GM21528 (cell line): Measurements from ENCODE around the gene DENND10.
"Not testable (repeated sequence)": the region's sequence is repeated elsewhere in the genome, so short reads cannot be mapped to it uniquely, and the experiment has no call there.

Experiments
- ATAC-seq: cut with Tn5 transposase; IDR thresholded peaks from one replicate; pipeline ENCODE4 v1.9.1; 2021; ENCODE audit warnings: mild to moderate bottlenecking, moderate library complexity; ENCODE audit not compliant: unreplicated experiment, low FRiP score

Gene DENND10

GRCh38 chr10:119129721-119130120, 25.8 kb downstream of the DENND10 start:
- ATAC-seq: no peak

- ATAC-seq: no peak
These were observed 27.8 kb downstream of the DENND10 start for GRCh38 chr10:119131512-119132240.

- no peak for ATAC-seq
These were observed 28.8 kb downstream of the DENND10 start for GRCh38 chr10:119132521-119133345.

- ATAC-seq: no peak
These were observed 30.0 kb downstream of the DENND10 start for GRCh38 chr10:119133949-119134348.

- no peak for ATAC-seq
These were observed 31.6 kb downstream of the DENND10 start for GRCh38 chr10:119135513-119135881.

- no peak for ATAC-seq
These were observed 32.2 kb downstream of the DENND10 start for GRCh38 chr10:119136084-119136483.

GRCh38 chr10:119137878-119138277, 34.0 kb downstream of the DENND10 start:
- ATAC-seq: not testable (repeated sequence)

- no peak for ATAC-seq
These were observed 34.7 kb downstream of the DENND10 start for GRCh38 chr10:119138346-119139306.

- ATAC-seq: no peak
These were observed 35.7 kb downstream of the DENND10 start for GRCh38 chr10:119139464-119140067.

- ATAC-seq: no peak
These were observed 36.8 kb downstream of the DENND10 start for GRCh38 chr10:119140603-119141245.

GRCh38 chr10:119143657-119144056, 39.7 kb downstream of the DENND10 start:
- no peak for ATAC-seq

- no peak for ATAC-seq
These were observed 45.2 kb downstream of the DENND10 start for GRCh38 chr10:119149157-119149556.

GRCh38 chr10:119149729-119150128, 45.8 kb downstream of the DENND10 start:
- ATAC-seq: no peak

GRCh38 chr10:119151601-119152000, 47.7 kb downstream of the DENND10 start:
- ATAC-seq: not testable (repeated sequence)

GRCh38 chr10:119153041-119153440, 49.1 kb downstream of the DENND10 start:
- no peak for ATAC-seq

GRCh38 chr10:119153661-119154060, 49.7 kb downstream of the DENND10 start:
- no peak for ATAC-seq

GRCh38 chr10:119159332-119159731, 55.4 kb downstream of the DENND10 start:
- ATAC-seq: no peak

- ATAC-seq: no peak
These were observed 58.0 kb downstream of the DENND10 start for GRCh38 chr10:119161680-119162451.
